H9 (cell line): ENCODE results near the gene BMERB1. TPM values are rescaled to one million over a fixed set of nuclear protein-coding genes. Genes with fewer than 3 reads are reported as not detected.

Experiments
- DNase-seq: peaks from one replicate; pipeline ENCODE4 v3.0.0-alpha.2; 2017
- H2AFZ ChIP-seq: one replicate; pipeline ENCODE4 v1.6.1; 2013; ENCODE audit warnings: mild to moderate bottlenecking, low read length, control low read depth, moderate library complexity
- H2AK5ac ChIP-seq: 2 replicates; pipeline ENCODE4 v1.6.1; 2013; ENCODE audit warnings: low read length, control low read depth, mixed read lengths; ENCODE audit not compliant: insufficient read length
- H2BK120ac ChIP-seq: one replicate; pipeline ENCODE4 v1.6.1; 2013; ENCODE audit warnings: low read depth, mild to moderate bottlenecking, low read length, control low read depth, inconsistent platforms; ENCODE audit not compliant: poor library complexity, severe bottlenecking
- H2BK12ac ChIP-seq: 2 replicates; pipeline ENCODE4 v1.6.1; 2013; ENCODE audit warnings: low read length, control low read depth, mixed read lengths, low read depth; ENCODE audit not compliant: insufficient read length
- H2BK15ac ChIP-seq: 2 replicates; pipeline ENCODE4 v1.6.1; 2013; ENCODE audit warnings: low read depth, low read length, control low read depth
- H2BK20ac ChIP-seq: one replicate; pipeline ENCODE4 v1.6.1; 2013; ENCODE audit warnings: low read depth, mild to moderate bottlenecking, low read length, control low read depth, inconsistent platforms; ENCODE audit not compliant: poor library complexity, severe bottlenecking
- H2BK5ac ChIP-seq: 2 replicates; pipeline ENCODE4 v1.6.1; 2013; ENCODE audit warnings: low read length, control low read depth, mixed read lengths; ENCODE audit not compliant: insufficient read length
- H3K14ac ChIP-seq: 2 replicates; pipeline ENCODE4 v1.6.1; 2013; ENCODE audit warnings: low read length, control low read depth; ENCODE audit not compliant: insufficient read depth
- H3K18ac ChIP-seq: 2 replicates; pipeline ENCODE4 v1.6.1; 2013; ENCODE audit warnings: low read depth, mild to moderate bottlenecking, mixed read lengths, low read length, control low read depth; ENCODE audit not compliant: insufficient read length
- H3K23ac ChIP-seq: 2 replicates; pipeline ENCODE4 v1.6.1; 2013; ENCODE audit warnings: low read length, control low read depth, mixed read lengths, low read depth; ENCODE audit not compliant: insufficient read length
- H3K23me2 ChIP-seq: 2 replicates; pipeline ENCODE4 v1.6.1; 2013; ENCODE audit warnings: low read depth, mild to moderate bottlenecking, mixed read lengths, low read length, control low read depth; ENCODE audit not compliant: insufficient read length, poor library complexity, severe bottlenecking
- H3K27ac ChIP-seq: 2 replicates; pipeline ENCODE4 v1.5.1; 2013; ENCODE audit warnings: low read length, control low read depth, mixed read lengths, low read depth; ENCODE audit not compliant: insufficient read length
- H3K27me3 ChIP-seq: 2 replicates; pipeline ENCODE4 v1.6.1; 2013; ENCODE audit warnings: low read length, control low read depth, inconsistent platforms; ENCODE audit not compliant: insufficient read depth
- H3K4ac ChIP-seq: 2 replicates; pipeline ENCODE4 v1.6.1; 2013; ENCODE audit warnings: low read depth, mild to moderate bottlenecking, control low read depth, inconsistent platforms, low read length, moderate library complexity
- H3K4me1 ChIP-seq: 2 replicates; pipeline ENCODE4 v1.6.1; 2013; ENCODE audit warnings: low read length, control low read depth, inconsistent platforms; ENCODE audit not compliant: insufficient read depth
- H3K4me2 ChIP-seq: 2 replicates; pipeline ENCODE4 v1.6.1; 2013; ENCODE audit warnings: low read length, control low read depth, mixed read lengths; ENCODE audit not compliant: insufficient read length, insufficient read depth
- H3K56ac ChIP-seq: 2 replicates; pipeline ENCODE4 v1.6.1; 2013; ENCODE audit warnings: low read depth, mild to moderate bottlenecking, mixed read lengths, low read length, control low read depth; ENCODE audit not compliant: insufficient read length
- H3K79me1 ChIP-seq: 2 replicates; pipeline ENCODE4 v1.6.1; 2013; ENCODE audit warnings: low read depth, mild to moderate bottlenecking, moderate library complexity, low read length, control low read depth, inconsistent platforms; ENCODE audit not compliant: insufficient read depth, poor library complexity, severe bottlenecking
- H3K79me2 ChIP-seq: 2 replicates; pipeline ENCODE4 v1.6.1; 2013; ENCODE audit warnings: low read length, control low read depth, inconsistent platforms; ENCODE audit not compliant: insufficient read depth
- H3K9ac ChIP-seq: 2 replicates; pipeline ENCODE4 v1.6.1; 2013; ENCODE audit warnings: low read length, control low read depth, mixed read lengths; ENCODE audit not compliant: insufficient read length; ENCODE audit errors: extremely low read depth
- H3K9me3 ChIP-seq: one replicate; pipeline ENCODE4 v1.6.1; 2013; ENCODE audit warnings: low read depth, low read length, inconsistent platforms; ENCODE audit not compliant: control insufficient read depth
- H3T11ph ChIP-seq: one replicate; pipeline ENCODE4 v1.6.1; 2013; ENCODE audit warnings: mild to moderate bottlenecking, low read length, control low read depth, inconsistent platforms
- H4K20me1 ChIP-seq: one replicate; pipeline ENCODE4 v1.6.1; 2013; ENCODE audit not compliant: control insufficient read depth, insufficient read length, insufficient read depth
- H4K5ac ChIP-seq: 2 replicates; pipeline ENCODE4 v1.6.1; 2013; ENCODE audit warnings: low read depth, mild to moderate bottlenecking, mixed read lengths, low read length, control low read depth; ENCODE audit not compliant: insufficient read length
- H4K8ac ChIP-seq: replicated peaks from 2 replicates; pipeline ENCODE4 v1.6.1; 2013; ENCODE audit warnings: low read length, control low read depth, mixed read lengths, low read depth; ENCODE audit not compliant: insufficient read length
- H4K91ac ChIP-seq: 2 replicates; pipeline ENCODE4 v1.6.1; 2013; ENCODE audit warnings: low read depth, mild to moderate bottlenecking, moderate library complexity, mixed read lengths, low read length, control low read depth; ENCODE audit not compliant: insufficient read length
- H3K27ac Mint-ChIP-seq, 3 experiments: 2 replicates in 2 of 3; 3 replicates in 1 of 3; pipeline ENCODE4 v1.8.0; 2020 to 2021; ENCODE audit warnings: mixed read lengths in 3 of 3, mild to moderate bottlenecking in 1 of 3, moderate library complexity in 1 of 3
- H3K27me3 Mint-ChIP-seq: 2 replicates; pipeline ENCODE4 v1.8.0; 2021; ENCODE audit warnings: low read depth, mild to moderate bottlenecking, moderate library complexity, mixed read lengths
- H3K36me3 Mint-ChIP-seq, 3 experiments: 2 replicates in 2 of 3; 3 replicates in 1 of 3; pipeline ENCODE4 v1.8.0; 2020 to 2021; ENCODE audit warnings: low read depth in 3 of 3, mixed read lengths in 3 of 3; ENCODE audit not compliant: insufficient read depth in 1 of 3
- H3K4me1 Mint-ChIP-seq, 2 experiments: 2 replicates each; pipeline ENCODE4 v1.8.0; 2020; ENCODE audit warnings: mixed read lengths in 2 of 2
- H3K4me3 Mint-ChIP-seq, 2 experiments: 2 replicates in 1 of 2; 3 replicates in 1 of 2; pipeline ENCODE4 v1.8.0; 2020 to 2021; ENCODE audit warnings: mild to moderate bottlenecking in 2 of 2, mixed read lengths in 2 of 2, moderate library complexity in 1 of 2
- H3K9me3 Mint-ChIP-seq, 2 experiments: 2 replicates in 1 of 2; 3 replicates in 1 of 2; pipeline ENCODE4 v1.8.0; 2020; ENCODE audit warnings: mild to moderate bottlenecking in 2 of 2, mixed read lengths in 2 of 2, moderate library complexity in 1 of 2
- WGBS: extraction: QIAGEN DNeasy Blood & Tissue Kit; methylation state at CpG from one replicate; pipeline ENCODE4 v1.1.7; 2013; ENCODE audit warnings: missing lambda C conversion rate, low lambda C conversion rate, mixed read lengths; ENCODE audit not compliant: insufficient read length; ENCODE audit errors: extremely low coverage; 5-methylcytosine and 5-hydroxymethylcytosine counted together
- total RNA-seq: library from RNA; stranded (reverse); gene quantifications from 2 replicates; pipeline ENCODE4 v1.2.1, GENCODE V29; 2021
- TF ChIP-seq, protein P1 (sequence below): fragments of 200-600 bp; sonication (generic); conservative IDR thresholded peaks from 3 replicates; pipeline ENCODE4 v1.8.0; 2021; ENCODE audit warnings: antibody characterized with exemption, mild to moderate bottlenecking

The BMERB1 gene
- total RNA-seq, 1 experiment from 2014 or later, result 19.5 TPM

GRCh38 chr16:15526097-15526496, 91.7 kb downstream of the BMERB1 start:
- Histone ChIP-seq H4K8ac (no peak overlapping the region), H4K20me1 (no peaks in the 10 kb centered on the region), H3K79me1 (no peaks in the 10 kb centered on the region), H3K4me2 (no peak overlapping the region), H3K18ac (no peak overlapping the region), H3T11ph (no peak overlapping the region), H2BK20ac (no peak overlapping the region), H3K23me2 (no peaks in the 10 kb centered on the region), H3K79me2 (no peaks in the 10 kb centered on the region), H2BK12ac (no peak overlapping the region), H2BK120ac (no peak overlapping the region), H3K4ac (no peak overlapping the region), H2AFZ (no peak overlapping the region), H2BK15ac (no peak overlapping the region), H3K4me1 (no peaks in the 10 kb centered on the region), H2BK5ac (no peak overlapping the region), H3K27ac (no peak overlapping the region), H3K56ac (no peak overlapping the region), H3K14ac (no peak overlapping the region), H3K9ac (no peak overlapping the region), H2AK5ac (no peak overlapping the region), H4K91ac (no peak overlapping the region), H3K27me3 (no peaks in the 10 kb centered on the region), H4K5ac (no peak overlapping the region), H3K23ac (no peak overlapping the region), H3K9me3 (no peaks in the 10 kb centered on the region)
- peaks cover 0 to 4% (median 0%) of the 10 kb centered on the region in 3 experiments; a peak in 3 of 7 replicates for H3K36me3 Mint-ChIP-seq
- no peak for DNase-seq
- TF ChIP-seq, protein P1, sequence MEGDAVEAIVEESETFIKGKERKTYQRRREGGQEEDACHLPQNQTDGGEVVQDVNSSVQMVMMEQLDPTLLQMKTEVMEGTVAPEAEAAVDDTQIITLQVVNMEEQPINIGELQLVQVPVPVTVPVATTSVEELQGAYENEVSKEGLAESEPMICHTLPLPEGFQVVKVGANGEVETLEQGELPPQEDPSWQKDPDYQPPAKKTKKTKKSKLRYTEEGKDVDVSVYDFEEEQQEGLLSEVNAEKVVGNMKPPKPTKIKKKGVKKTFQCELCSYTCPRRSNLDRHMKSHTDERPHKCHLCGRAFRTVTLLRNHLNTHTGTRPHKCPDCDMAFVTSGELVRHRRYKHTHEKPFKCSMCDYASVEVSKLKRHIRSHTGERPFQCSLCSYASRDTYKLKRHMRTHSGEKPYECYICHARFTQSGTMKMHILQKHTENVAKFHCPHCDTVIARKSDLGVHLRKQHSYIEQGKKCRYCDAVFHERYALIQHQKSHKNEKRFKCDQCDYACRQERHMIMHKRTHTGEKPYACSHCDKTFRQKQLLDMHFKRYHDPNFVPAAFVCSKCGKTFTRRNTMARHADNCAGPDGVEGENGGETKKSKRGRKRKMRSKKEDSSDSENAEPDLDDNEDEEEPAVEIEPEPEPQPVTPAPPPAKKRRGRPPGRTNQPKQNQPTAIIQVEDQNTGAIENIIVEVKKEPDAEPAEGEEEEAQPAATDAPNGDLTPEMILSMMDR, result no peak
- no peaks in the 10 kb centered on the region for H3K27me3 Mint-ChIP-seq
- no peak overlapping the region for H3K27ac Mint-ChIP-seq
- no peak overlapping the region for H3K4me3 Mint-ChIP-seq
- no CpG with 5 or more reads among the region's 7 CpGs for WGBS
- peaks cover 0 to 5% of the 10 kb centered on the region in 2 experiments; a peak in 1 of 4 replicates for H3K4me1 Mint-ChIP-seq
- H3K9me3 Mint-ChIP-seq, result no peaks in the 10 kb centered on the region
